Adrenal gland (tissue), 12 donors: ENCODE data around the gene STXBP3. TPM values are rescaled to one million over a fixed set of nuclear protein-coding genes. Genes with fewer than 3 reads are reported as not detected.

ENCODE experiments used
- DNase-seq, 7 donors: peaks; one replicate each; pipeline ENCODE4 v3.0.0-alpha.2; 2019 to 2020
- H3K27ac ChIP-seq, 5 donors: fragments of 200-600 bp; sonication (generic) in 4 of 5; 1 replicate in 3 of 5; 2 replicates in 2 of 5; pipeline versions ENCODE4 v1.5.1 to v1.8.0; 2016 to 2020; ENCODE audit warnings: mild to moderate bottlenecking in 1 of 5
- H3K27me3 ChIP-seq: fragments of 200-600 bp; 2 replicates; pipeline ENCODE4 v1.8.0; 2021
- H3K36me3 ChIP-seq, 2 donors: fragments of 200-600 bp; replicated peaks in 1 of 2; 1 replicate in 1 of 2; 2 replicates in 1 of 2; pipeline versions ENCODE4 v1.5.1 to v1.8.0; 2018 to 2022
- H3K4me1 ChIP-seq, 2 donors: fragments of 200-600 bp; replicated peaks in 1 of 2; 1 replicate in 1 of 2; 2 replicates in 1 of 2; pipeline versions ENCODE4 v1.5.1 to v1.8.0; 2018 to 2021
- H3K4me3 ChIP-seq, 4 donors: fragments of 200-600 bp; sonication (generic) in 3 of 4; one replicate each; pipeline ENCODE4 v1.5.1; 2016 to 2018
- H3K9me3 ChIP-seq, 3 donors: fragments of 200-600 bp; sonication (generic) in 1 of 3; replicated peaks in 1 of 3; 1 replicate in 2 of 3; 2 replicates in 1 of 3; pipeline versions ENCODE4 v1.5.1 to v1.8.0; 2016 to 2021
- CTCF ChIP-seq, 6 experiments: fragments of 450-650 bp in 4 of 6; fragments of 200-600 bp in 2 of 6; sonication (generic) in 1 of 6; IDR thresholded peaks; 1 replicate in 5 of 6; 2 replicates in 1 of 6; pipeline versions ENCODE4 v1.5.1 to v1.8.0; 2016 to 2021; ENCODE audit warnings: antibody characterized with exemption in 6 of 6, mild to moderate bottlenecking in 2 of 6, moderate library complexity in 1 of 6
- POLR2A ChIP-seq, 2 donors: fragments of 450-650 bp; IDR thresholded peaks; one replicate each; pipeline ENCODE4 v1.6.1; 2017; ENCODE audit warnings: antibody characterized with exemption in 2 of 2, mild to moderate bottlenecking in 2 of 2, moderate library complexity in 1 of 2
- WGBS, 4 donors: extraction: QIAGEN DNeasy Blood & Tissue Kit in 2 of 4; methylation state at CpG; one replicate each; pipeline versions ENCODE4 v1.1.5 to v1.1.7; 2013 to 2017; 5-methylcytosine and 5-hydroxymethylcytosine counted together
- intact Hi-C, 2 donors: fragments of 100-400 bp; cut with DNase I; formaldehyde crosslinking; loops; one replicate each; pipeline versions ENCODE4 v1.14.1 to v1.15.0; 2022 to 2023
- polyA plus RNA-seq, 3 donors: library from polyadenylated mRNA; stranded (reverse); fragments of 200-250 nt in 2 of 3; fragments of 350-450 nt in 1 of 3; fragmentation: Illumina TruSeq in 1 of 3; extraction: RNeasy Lipid Tissue Mini Kit (QIAGEN cat#74804) in 1 of 3; gene quantifications; one replicate each; pipeline ENCODE4 v1.2.3, GENCODE V29; 2013 to 2014
- total RNA-seq, 9 donors: library from RNA; depleted of rRNA in 4 of 9; stranded (reverse); fragments of >200 nt in 4 of 9; fragments of 120-200 nt in 1 of 9; fragmentation: NEBNext Ultra II Directional in 1 of 9; extraction: Animal tissue kit (Norgen Biotek cat#: 25700) in 1 of 9; gene quantifications; one replicate each; pipeline versions ENCODE4 v1.1.0 to v1.2.4, GENCODE V29; 2013 to 2023
- donor health status: healthy with polysubstance abuse.
- donor health status: Bipolar disorder and iron deficiency.
- donor health status: DM: yes; HTN: yes; CAD: no.
- donor health status: DM: no; HTN: no; CAD: no.
- donor health status: DM: no; HTN: no; CAD: no.
- donor health status: DM: yes; HTN: yes; CAD: no.

The STXBP3 gene
- total and polyA plus RNA-seq, 12 donors = 35.1 to 63.2 (median 43.8) TPM

GRCh38 chr1:108753363-108753762, 6.9 kb downstream of the STXBP3 start:
- H3K36me3 ChIP-seq = peaks cover 0 to 9% of the 10 kb centered on the region in 2 donors
- no peak for TF ChIP-seq CTCF (IDR thresholded peaks at IDR 0.05)
- no peak for TF ChIP-seq POLR2A (IDR thresholded peaks at IDR 0.05)
- H3K27ac ChIP-seq = no peak overlapping the region
- H3K9me3 ChIP-seq = no peaks in the 10 kb centered on the region
- DNase-seq = no peak
- WGBS, 4 donors = 61 to 80% (median 78%) methylated on average over 3 of the region's 3 CpGs
- peaks cover 0 to 10% of the 10 kb centered on the region in 2 donors for H3K4me1 ChIP-seq
- no peak overlapping the region for H3K4me3 ChIP-seq
- no peaks in the 10 kb centered on the region for H3K27me3 ChIP-seq
- intact Hi-C loops = no loop called here

- intact Hi-C loops = no loop called here
- Histone ChIP-seq H3K9me3 (no peaks in the 10 kb centered on the region), H3K27me3 (no peaks in the 10 kb centered on the region), H3K4me1 (no peaks in the 10 kb centered on the region), H3K27ac (no peak overlapping the region), H3K4me3 (no peak overlapping the region), H3K36me3 (peaks cover 0 to 44% of the 10 kb centered on the region in 2 donors)
- no peak for TF ChIP-seq CTCF (IDR thresholded peaks at IDR 0.05)
- no peak for TF ChIP-seq POLR2A (IDR thresholded peaks at IDR 0.05)
- no peak for DNase-seq
These were observed 12.3 kb downstream of the STXBP3 start for GRCh38 chr1:108758796-108759195.

- no peak for DNase-seq
- Histone ChIP-seq H3K4me3 (no peak overlapping the region), H3K9me3 (no peaks in the 10 kb centered on the region), H3K27ac (no peak overlapping the region), H3K27me3 (no peaks in the 10 kb centered on the region), H3K36me3 (peaks cover 0 to 38% of the 10 kb centered on the region in 2 donors), H3K4me1 (no peaks in the 10 kb centered on the region)
- 64 to 74% (median 70%) methylated on average over 1 of the region's 1 CpG for WGBS, 4 donors
- TF ChIP-seq CTCF (IDR thresholded peaks at IDR 0.05) (no peak), POLR2A (IDR thresholded peaks at IDR 0.05) (no peak)
- intact Hi-C loops = no loop called here
These were observed 20.6 kb downstream of the STXBP3 start for GRCh38 chr1:108767115-108767514.

- 86 to 89% (median 88%) methylated on average over 3 of the region's 3 CpGs for WGBS, 4 donors
- Histone ChIP-seq H3K27me3 (no peaks in the 10 kb centered on the region), H3K4me1 (no peaks in the 10 kb centered on the region), H3K9me3 (no peaks in the 10 kb centered on the region), H3K4me3 (no peak overlapping the region), H3K36me3 (peaks cover 0 to 36% of the 10 kb centered on the region in 2 donors), H3K27ac (no peak overlapping the region)
- DNase-seq = no peak
- no peak for TF ChIP-seq POLR2A (IDR thresholded peaks at IDR 0.05)
- no peak for TF ChIP-seq CTCF (IDR thresholded peaks at IDR 0.05)
- intact Hi-C loops = no loop called here
These were observed 21.2 kb downstream of the STXBP3 start for GRCh38 chr1:108767708-108768107.
